OCI-M2 (cell line): ENCODE measurements around the gene DSP.

Experiments
- DNase-seq: peaks from one replicate; lab custom pipeline; 2025; ENCODE audit not compliant: unreplicated experiment; lab: John Stamatoyannopoulos, UW

Gene DSP

GRCh38 chr6:7541175-7542064, at the start of gene DSP:
TSS of gene DSP (plus strand) at chr6:7541671. CDS start at chr6:7541916, 245 bp downstream.
- no peak for DNase-seq

- DNase-seq, result no peak
These were observed 47.6 kb upstream of the DSP start for GRCh38 chr6:7493866-7494265.

GRCh38 chr6:7494638-7495037, 46.8 kb upstream of the DSP start:
- no peak for DNase-seq

- DNase-seq, result no peak
These were observed 45.1 kb upstream of the DSP start for GRCh38 chr6:7496266-7496875.

GRCh38 chr6:7500752-7501282, 40.7 kb upstream of the DSP start:
- no peak for DNase-seq

- no peak for DNase-seq
These were observed 38.7 kb upstream of the DSP start for GRCh38 chr6:7502743-7503142.

- no peak for DNase-seq
These were observed 37.4 kb upstream of the DSP start for GRCh38 chr6:7504041-7504440.

- no peak for DNase-seq
These were observed 36.2 kb upstream of the DSP start for GRCh38 chr6:7505189-7505699.

GRCh38 chr6:7507600-7507999, 33.9 kb upstream of the DSP start:
- DNase-seq, result no peak

GRCh38 chr6:7512320-7512719, 29.2 kb upstream of the DSP start:
- no peak for DNase-seq

GRCh38 chr6:7513529-7513928, 27.9 kb upstream of the DSP start:
- no peak for DNase-seq

GRCh38 chr6:7515363-7515762, 26.1 kb upstream of the DSP start:
- no peak for DNase-seq

- no peak for DNase-seq
These were observed 22.6 kb upstream of the DSP start for GRCh38 chr6:7518877-7519276.

GRCh38 chr6:7522873-7523272, 18.6 kb upstream of the DSP start:
- no peak for DNase-seq

GRCh38 chr6:7523922-7524321, 17.5 kb upstream of the DSP start:
- no peak for DNase-seq

- no peak for DNase-seq
These were observed 14.7 kb upstream of the DSP start for GRCh38 chr6:7526755-7527154.

GRCh38 chr6:7528565-7528964, 12.9 kb upstream of the DSP start:
- DNase-seq, result no peak

- DNase-seq, result no peak
These were observed 12.3 kb upstream of the DSP start for GRCh38 chr6:7529141-7529540.

GRCh38 chr6:7532232-7532631, 9.2 kb upstream of the DSP start:
- DNase-seq, result no peak

GRCh38 chr6:7532821-7533220, 8.7 kb upstream of the DSP start:
- DNase-seq, result no peak

- DNase-seq, result no peak
These were observed 7.3 kb upstream of the DSP start for GRCh38 chr6:7534192-7534591.

GRCh38 chr6:7535498-7535897, 6.0 kb upstream of the DSP start:
- no peak for DNase-seq
